HL-60 (cell line): ENCODE measurements around the gene GCLC.

Experiments used
- CTCF ChIP-seq: IDR thresholded peaks from one replicate; pipeline ENCODE4 v1.5.1; 2011; ENCODE audit warnings: low read length, control low read depth, inconsistent platforms; ENCODE audit not compliant: insufficient read depth
- GABPA ChIP-seq: IDR thresholded peaks from 2 replicates; pipeline ENCODE4 v1.6.1; 2012; ENCODE audit warnings: low read depth
- POLR2AphosphoS5 ChIP-seq: IDR thresholded peaks from 2 replicates; pipeline ENCODE4 v1.6.1; 2012; ENCODE audit warnings: low read depth
- REST ChIP-seq: IDR thresholded peaks from 2 replicates; pipeline ENCODE4 v1.6.1; 2012; ENCODE audit warnings: low read depth; ENCODE audit not compliant: insufficient replicate concordance
- SPI1 ChIP-seq: IDR thresholded peaks from 2 replicates; pipeline ENCODE4 v1.6.1; 2012; ENCODE audit warnings: low read depth, mild to moderate bottlenecking, borderline replicate concordance

- TF ChIP-seq CTCF = no peak
- TF ChIP-seq POLR2AphosphoS5 = no peak
- TF ChIP-seq GABPA = no peak
- TF ChIP-seq REST = no peak
- no peak for TF ChIP-seq SPI1
These were observed 83.2 kb downstream of the GCLC start for GRCh38 chr6:53461696-53462095.
